ENCODE data around the gene DENND4B.
"Not testable (repeated sequence)": the region's sequence is repeated elsewhere in the genome, so short reads cannot be mapped to it uniquely, and the experiment has no call there.

GRCh38 chr1:153895866-153896265 is 50.7 kb downstream of the DENND4B start:
- TF ChIP-seq POLR2A (IDR thresholded peaks at IDR 0.05; ENCODE audit: low read length); GATA1 (IDR thresholded peaks at IDR 0.05; ENCODE audit: low read depth, low read length): not testable (repeated sequence)
